ENCODE data around the gene LYG2. TPM values are rescaled to one million over a fixed set of nuclear protein-coding genes. Genes with fewer than 3 reads are reported as not detected.
"Not testable (repeated sequence)": the region's sequence is repeated elsewhere in the genome, so short reads cannot be mapped to it uniquely, and the experiment has no call there.

The LYG2 gene
- total RNA-seq, 1 donor from 2014 or later: not detected

DNA sequence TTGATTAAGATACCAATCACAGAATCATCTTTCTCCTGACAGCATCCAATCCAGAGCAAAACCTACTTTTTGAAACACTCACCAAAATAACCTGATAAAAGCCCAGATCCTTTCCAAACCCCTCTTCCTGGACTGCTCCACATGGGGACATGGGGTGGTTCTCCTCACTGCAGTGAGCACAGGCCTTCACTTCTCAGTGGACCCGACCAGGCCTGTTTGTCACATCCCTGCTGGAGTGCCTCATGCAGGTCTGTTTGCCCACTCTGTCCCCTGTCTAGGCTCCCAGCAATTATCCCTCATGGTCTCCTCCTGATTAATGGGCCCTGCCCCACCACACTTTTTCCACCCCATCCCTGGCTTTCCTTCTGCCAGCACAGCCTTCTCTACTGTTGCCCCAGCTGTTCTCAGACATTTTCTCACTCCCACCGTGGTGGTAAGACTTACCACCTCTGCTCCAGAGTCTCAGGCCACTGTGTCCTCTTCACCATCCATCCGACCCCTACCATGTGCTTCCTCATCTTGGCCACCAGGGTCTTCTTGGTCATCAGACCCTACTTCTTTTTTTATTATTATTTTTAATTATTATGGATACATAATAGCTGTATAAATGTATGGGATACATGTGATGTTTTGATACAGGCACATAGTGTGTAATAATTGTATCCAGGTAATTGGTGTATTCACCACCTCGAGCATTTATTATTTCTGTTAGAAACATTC lies 53.3 kb downstream of the LYG2 start:
- Mint-ChIP-seq H3K4me3 (ENCODE audit: unreplicated experiment) (no peak overlapping the region), H3K9me3 (ENCODE audit: unreplicated experiment) (peaks cover 13% of the 10 kb centered on the region), H3K27ac (ENCODE audit: unreplicated experiment) (no peak overlapping the region), H3K36me3 (ENCODE audit: unreplicated experiment) (peaks cover 23% of the 10 kb centered on the region), H3K4me1 (ENCODE audit: unreplicated experiment) (no peaks in the 10 kb centered on the region), H3K27me3 (ENCODE audit: unreplicated experiment) (no peaks in the 10 kb centered on the region)
- TF ChIP-seq, protein P1, sequence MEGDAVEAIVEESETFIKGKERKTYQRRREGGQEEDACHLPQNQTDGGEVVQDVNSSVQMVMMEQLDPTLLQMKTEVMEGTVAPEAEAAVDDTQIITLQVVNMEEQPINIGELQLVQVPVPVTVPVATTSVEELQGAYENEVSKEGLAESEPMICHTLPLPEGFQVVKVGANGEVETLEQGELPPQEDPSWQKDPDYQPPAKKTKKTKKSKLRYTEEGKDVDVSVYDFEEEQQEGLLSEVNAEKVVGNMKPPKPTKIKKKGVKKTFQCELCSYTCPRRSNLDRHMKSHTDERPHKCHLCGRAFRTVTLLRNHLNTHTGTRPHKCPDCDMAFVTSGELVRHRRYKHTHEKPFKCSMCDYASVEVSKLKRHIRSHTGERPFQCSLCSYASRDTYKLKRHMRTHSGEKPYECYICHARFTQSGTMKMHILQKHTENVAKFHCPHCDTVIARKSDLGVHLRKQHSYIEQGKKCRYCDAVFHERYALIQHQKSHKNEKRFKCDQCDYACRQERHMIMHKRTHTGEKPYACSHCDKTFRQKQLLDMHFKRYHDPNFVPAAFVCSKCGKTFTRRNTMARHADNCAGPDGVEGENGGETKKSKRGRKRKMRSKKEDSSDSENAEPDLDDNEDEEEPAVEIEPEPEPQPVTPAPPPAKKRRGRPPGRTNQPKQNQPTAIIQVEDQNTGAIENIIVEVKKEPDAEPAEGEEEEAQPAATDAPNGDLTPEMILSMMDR (IDR thresholded peaks at IDR 0.05): no peak
- no peak for DNase-seq (ENCODE audit: extremely low spot score, unreplicated experiment)

DNA sequence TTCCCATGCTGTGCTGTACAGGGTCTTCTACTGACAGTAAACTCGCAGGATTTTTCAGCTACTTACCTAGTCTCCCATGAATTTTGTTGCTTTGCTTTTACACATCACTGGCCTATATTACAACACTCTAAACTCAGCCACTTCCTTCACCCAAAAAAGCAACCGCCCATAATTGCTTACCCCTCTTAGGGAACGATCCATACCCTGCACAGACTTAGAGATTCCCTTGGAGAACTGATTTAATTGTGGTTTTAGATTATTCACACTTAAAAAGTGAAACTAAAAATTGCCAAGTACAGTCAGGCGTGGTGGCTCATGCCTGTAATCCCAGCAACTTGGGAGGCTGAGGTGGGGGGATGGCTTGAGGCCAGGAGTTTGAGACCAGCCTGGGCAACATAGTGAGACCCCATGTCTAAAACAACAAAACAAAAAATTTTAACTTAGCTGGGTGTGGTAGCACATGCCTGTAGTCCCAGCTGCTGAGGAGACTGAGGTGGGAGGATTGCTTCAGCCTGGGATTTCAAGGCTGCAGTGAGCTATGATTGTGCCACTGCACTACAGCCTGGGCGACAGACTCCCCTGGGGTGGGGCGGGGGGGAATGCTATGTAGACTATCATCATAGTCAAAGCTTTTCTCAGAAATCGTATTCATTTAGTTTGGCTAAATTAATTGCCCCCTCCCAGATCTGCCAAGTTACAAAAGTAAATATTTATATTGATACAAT lies 55.2 kb downstream of the LYG2 start:
- Mint-ChIP-seq H3K4me3 (ENCODE audit: unreplicated experiment) (no peak overlapping the region), H3K4me1 (ENCODE audit: unreplicated experiment) (no peaks in the 10 kb centered on the region), H3K27me3 (ENCODE audit: unreplicated experiment) (no peaks in the 10 kb centered on the region), H3K36me3 (ENCODE audit: unreplicated experiment) (peaks cover 24% of the 10 kb centered on the region), H3K27ac (ENCODE audit: unreplicated experiment) (no peak overlapping the region), H3K9me3 (ENCODE audit: unreplicated experiment) (peaks cover 6% of the 10 kb centered on the region)
- no peak for DNase-seq (ENCODE audit: extremely low spot score, unreplicated experiment)
- TF ChIP-seq, protein P1 (IDR thresholded peaks at IDR 0.05): no peak

DNA sequence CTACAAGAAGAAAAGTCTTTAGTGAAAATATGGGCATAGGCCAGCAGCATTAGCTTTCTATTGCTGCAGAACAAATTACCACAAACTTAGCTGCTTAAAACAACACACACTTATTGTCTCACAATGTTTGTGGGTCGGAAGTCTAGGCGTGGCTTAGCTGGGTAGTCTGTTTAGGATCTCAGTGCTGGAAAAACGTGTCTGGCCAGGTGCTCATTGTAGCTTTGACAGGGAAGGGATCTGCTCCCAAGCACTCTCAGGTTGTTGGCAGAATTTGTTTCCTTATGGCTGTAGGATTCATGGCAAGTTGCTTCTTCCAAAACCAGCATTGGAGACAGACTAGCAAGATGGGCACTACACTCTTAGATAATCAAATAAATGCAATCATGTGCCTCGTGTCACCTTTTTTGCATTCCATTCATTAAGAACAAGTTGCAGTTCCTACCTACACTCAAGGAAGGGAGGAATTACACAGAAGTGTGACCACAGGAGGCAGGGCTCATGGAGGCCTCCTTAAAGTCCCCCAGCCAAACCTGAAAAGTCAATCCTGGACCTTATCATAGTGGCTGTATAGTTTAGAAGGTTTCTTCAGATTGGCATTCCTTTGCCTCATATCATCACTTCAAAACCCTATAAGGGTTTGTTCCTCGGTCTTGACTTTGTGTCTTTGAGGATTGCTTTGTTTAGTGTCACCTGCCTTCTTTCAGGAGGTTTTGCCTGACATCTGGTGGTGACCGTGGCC lies 57.2 kb downstream of the LYG2 start:
- Mint-ChIP-seq H3K27ac (ENCODE audit: unreplicated experiment) (no peak overlapping the region), H3K4me3 (ENCODE audit: unreplicated experiment) (no peak overlapping the region), H3K4me1 (ENCODE audit: unreplicated experiment) (no peaks in the 10 kb centered on the region), H3K27me3 (ENCODE audit: unreplicated experiment) (no peaks in the 10 kb centered on the region), H3K9me3 (ENCODE audit: unreplicated experiment) (peaks cover 4% of the 10 kb centered on the region), H3K36me3 (ENCODE audit: unreplicated experiment) (peaks cover 29% of the 10 kb centered on the region)
- TF ChIP-seq, protein P1 (IDR thresholded peaks at IDR 0.05): no peak
- no peak for DNase-seq (ENCODE audit: extremely low spot score, unreplicated experiment)

DNA sequence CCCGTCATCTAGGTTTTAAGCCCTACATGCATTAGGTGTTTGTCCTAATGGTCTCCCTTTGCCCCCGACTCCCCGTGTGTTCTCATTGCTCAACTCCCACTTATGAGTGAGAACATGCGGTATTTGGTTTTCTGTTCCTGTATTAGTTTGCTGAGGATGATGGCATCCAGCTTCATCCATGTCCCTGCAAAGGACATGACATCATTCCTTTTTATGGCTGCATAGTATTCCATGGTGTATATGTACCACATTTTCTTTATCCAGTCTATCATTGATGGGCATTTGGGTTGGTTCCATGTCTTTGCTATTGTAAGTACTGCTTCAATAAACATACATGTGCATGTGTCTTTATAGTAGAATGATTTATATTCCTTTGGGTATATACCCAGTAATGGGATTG lies 63.1 kb downstream of the LYG2 start:
- not testable (repeated sequence) for H3K9me3 Mint-ChIP-seq (ENCODE audit: unreplicated experiment); H3K4me1 Mint-ChIP-seq (ENCODE audit: unreplicated experiment); H3K27me3 Mint-ChIP-seq (ENCODE audit: unreplicated experiment); DNase-seq (ENCODE audit: extremely low spot score, unreplicated experiment); H3K27ac Mint-ChIP-seq (ENCODE audit: unreplicated experiment); H3K4me3 Mint-ChIP-seq (ENCODE audit: unreplicated experiment)
- peaks cover 38% of the 10 kb centered on the region for H3K36me3 Mint-ChIP-seq (ENCODE audit: unreplicated experiment)

Other genes starting within 250 kb of the LYG2 start
- 0.26 TPM in 1 of 2 replicates, not detected in the other for gene C2orf15, start 114.0 kb downstream of the LYG2 start, total RNA-seq
- 3.1 and 3.6 TPM in 2 replicates for gene TSGA10, start 100.7 kb downstream of the LYG2 start, total RNA-seq
- gene LIPT1, start 100.7 kb downstream of the LYG2 start, total RNA-seq: 4.9 and 6.3 TPM in 2 replicates
- gene MITD1, start 74.6 kb downstream of the LYG2 start, total RNA-seq: 22.6 and 23.2 TPM in 2 replicates
- 23.1 and 25.5 TPM in 2 replicates for gene MRPL30, start 74.5 kb downstream of the LYG2 start, total RNA-seq
- gene LYG1, start 45.5 kb upstream of the LYG2 start, total RNA-seq: 1.1 and 1.8 TPM in 2 replicates
- 27.5 and 29.3 TPM in 2 replicates for gene TXNDC9, start 80.7 kb upstream of the LYG2 start, total RNA-seq
- 35.5 and 39.8 TPM in 2 replicates for gene EIF5B, start 81.7 kb upstream of the LYG2 start, total RNA-seq
- 32.5 and 33.0 TPM in 2 replicates for gene REV1, start 234.4 kb upstream of the LYG2 start, total RNA-seq

Measured in osteocyte (in vitro differentiated cells).